ENCODE results near the gene NTRK3.

NTRK3 gene

DNA sequence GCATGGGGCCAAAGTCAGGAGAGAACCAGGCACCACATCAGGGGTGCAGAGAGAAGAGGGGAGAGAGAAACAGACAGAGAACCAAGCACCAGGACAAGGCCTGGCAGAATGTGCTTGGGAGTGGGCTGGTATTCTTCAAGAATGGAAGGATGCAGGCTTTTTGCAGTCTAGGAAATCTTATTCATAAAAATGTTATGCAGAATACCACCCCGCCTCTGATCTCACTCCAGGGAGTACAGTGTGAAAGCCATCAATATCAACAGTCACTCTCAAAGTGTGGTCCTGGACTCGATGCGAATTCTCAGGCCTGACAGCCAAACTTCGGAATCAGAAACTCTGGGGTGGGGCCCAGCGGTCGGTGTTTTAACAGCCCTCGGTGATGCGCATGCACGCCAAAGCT, 16.9 kb downstream of the NTRK3 start:
- Histone ChIP-seq H3F3A (ENCODE audit: low read depth) (no peaks in the 10 kb centered on the region), H3K9me3 (ENCODE audit: insufficient read depth, low read depth, low read length) (no peaks in the 10 kb centered on the region), H3K4me2 (ENCODE audit: low read depth, low read length, poor library complexity, severe bottlenecking) (no peak overlapping the region), H3K79me2 (ENCODE audit: insufficient read depth, low read length) (no peaks in the 10 kb centered on the region), H3K36me3 (ENCODE audit: insufficient read depth, low read length) (no peaks in the 10 kb centered on the region), H3K27me3 (ENCODE audit: insufficient read depth, low read length, poor library complexity, severe bottlenecking) (no peaks in the 10 kb centered on the region), H3K4me1 (ENCODE audit: insufficient read depth, low read length, poor library complexity, severe bottlenecking) (no peaks in the 10 kb centered on the region), H3K9ac (ENCODE audit: low read depth, low read length, poor library complexity, severe bottlenecking) (no peak overlapping the region), H3K9me2 (replicated peaks; ENCODE audit: low read depth, low read length) (no peaks in the 10 kb centered on the region), H4K20me1 (ENCODE audit: insufficient read depth, low read length, poor library complexity, severe bottlenecking) (no peaks in the 10 kb centered on the region), H3K4me3 (ENCODE audit: low read length, poor library complexity, severe bottlenecking) (no peak overlapping the region), H2AFZ (ENCODE audit: low read length) (no peak overlapping the region)
- TF ChIP-seq EZH2phosphoT487 (IDR thresholded peaks at IDR 0.05; ENCODE audit: borderline replicate concordance) = no peak
- TF ChIP-seq, protein P1, sequence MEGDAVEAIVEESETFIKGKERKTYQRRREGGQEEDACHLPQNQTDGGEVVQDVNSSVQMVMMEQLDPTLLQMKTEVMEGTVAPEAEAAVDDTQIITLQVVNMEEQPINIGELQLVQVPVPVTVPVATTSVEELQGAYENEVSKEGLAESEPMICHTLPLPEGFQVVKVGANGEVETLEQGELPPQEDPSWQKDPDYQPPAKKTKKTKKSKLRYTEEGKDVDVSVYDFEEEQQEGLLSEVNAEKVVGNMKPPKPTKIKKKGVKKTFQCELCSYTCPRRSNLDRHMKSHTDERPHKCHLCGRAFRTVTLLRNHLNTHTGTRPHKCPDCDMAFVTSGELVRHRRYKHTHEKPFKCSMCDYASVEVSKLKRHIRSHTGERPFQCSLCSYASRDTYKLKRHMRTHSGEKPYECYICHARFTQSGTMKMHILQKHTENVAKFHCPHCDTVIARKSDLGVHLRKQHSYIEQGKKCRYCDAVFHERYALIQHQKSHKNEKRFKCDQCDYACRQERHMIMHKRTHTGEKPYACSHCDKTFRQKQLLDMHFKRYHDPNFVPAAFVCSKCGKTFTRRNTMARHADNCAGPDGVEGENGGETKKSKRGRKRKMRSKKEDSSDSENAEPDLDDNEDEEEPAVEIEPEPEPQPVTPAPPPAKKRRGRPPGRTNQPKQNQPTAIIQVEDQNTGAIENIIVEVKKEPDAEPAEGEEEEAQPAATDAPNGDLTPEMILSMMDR (conservative IDR thresholded peaks at IDR 0.05; ENCODE audit: low read length) = no peak

DNA sequence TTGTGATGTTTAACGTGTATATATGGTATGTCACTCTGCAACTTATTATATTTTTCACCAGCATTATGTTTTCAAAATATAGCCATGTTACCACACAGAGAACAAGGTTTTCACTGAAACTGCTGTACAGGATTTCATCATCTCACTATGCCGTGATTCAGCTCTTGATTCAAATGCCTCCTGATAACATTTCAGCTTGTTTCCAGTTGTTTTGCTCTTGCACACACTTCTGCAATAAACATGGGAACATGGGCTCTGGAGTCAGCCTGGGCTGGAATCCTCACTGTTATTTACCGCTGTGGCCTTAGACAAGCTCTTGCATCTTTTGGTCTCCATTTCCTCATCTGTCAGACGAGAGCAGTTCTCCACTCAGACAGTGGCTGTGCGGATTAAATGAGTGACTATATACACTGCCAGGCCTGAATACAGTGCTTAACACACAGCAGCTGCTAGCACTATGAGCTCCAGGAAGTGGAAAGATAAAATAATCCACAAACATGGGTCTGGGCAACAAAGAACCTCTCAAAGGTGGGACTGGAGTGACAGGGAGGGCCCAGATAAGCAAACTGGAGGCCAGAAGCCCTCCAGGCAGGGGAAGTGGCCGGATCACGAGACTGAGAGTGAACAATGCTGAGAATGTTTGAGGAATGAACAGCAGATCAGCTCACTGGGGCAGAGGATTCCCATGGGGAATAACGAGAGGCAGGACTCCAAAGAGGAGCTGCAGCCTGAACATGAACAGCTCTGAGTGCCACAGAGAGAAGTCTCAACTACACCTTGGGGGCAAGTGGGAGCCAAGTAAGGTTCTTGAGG, 17.7 kb downstream of the NTRK3 start:
- no peak overlapping the region for H3K4me2 ChIP-seq (ENCODE audit: low read depth, low read length, poor library complexity, severe bottlenecking)
- no peaks in the 10 kb centered on the region for H3K9me3 ChIP-seq (ENCODE audit: insufficient read depth, low read depth, low read length)
- H2AFZ ChIP-seq (ENCODE audit: low read length) = no peak overlapping the region
- H4K20me1 ChIP-seq (ENCODE audit: insufficient read depth, low read length, poor library complexity, severe bottlenecking) = no peaks in the 10 kb centered on the region
- H3K9me2 ChIP-seq (replicated peaks; ENCODE audit: low read depth, low read length) = no peaks in the 10 kb centered on the region
- H3K79me2 ChIP-seq (ENCODE audit: insufficient read depth, low read length) = no peaks in the 10 kb centered on the region
- H3K9ac ChIP-seq (ENCODE audit: low read depth, low read length, poor library complexity, severe bottlenecking) = no peak overlapping the region
- no peak overlapping the region for H3K4me3 ChIP-seq (ENCODE audit: low read length, poor library complexity, severe bottlenecking)
- H3K36me3 ChIP-seq (ENCODE audit: insufficient read depth, low read length) = no peaks in the 10 kb centered on the region
- no peaks in the 10 kb centered on the region for H3F3A ChIP-seq (ENCODE audit: low read depth)
- no peaks in the 10 kb centered on the region for H3K27me3 ChIP-seq (ENCODE audit: insufficient read depth, low read length, poor library complexity, severe bottlenecking)
- H3K4me1 ChIP-seq (ENCODE audit: insufficient read depth, low read length, poor library complexity, severe bottlenecking) = no peaks in the 10 kb centered on the region
- TF ChIP-seq, protein P1 (conservative IDR thresholded peaks at IDR 0.05; ENCODE audit: low read length) = no peak
- no peak for TF ChIP-seq EZH2phosphoT487 (IDR thresholded peaks at IDR 0.05; ENCODE audit: borderline replicate concordance)

DNA sequence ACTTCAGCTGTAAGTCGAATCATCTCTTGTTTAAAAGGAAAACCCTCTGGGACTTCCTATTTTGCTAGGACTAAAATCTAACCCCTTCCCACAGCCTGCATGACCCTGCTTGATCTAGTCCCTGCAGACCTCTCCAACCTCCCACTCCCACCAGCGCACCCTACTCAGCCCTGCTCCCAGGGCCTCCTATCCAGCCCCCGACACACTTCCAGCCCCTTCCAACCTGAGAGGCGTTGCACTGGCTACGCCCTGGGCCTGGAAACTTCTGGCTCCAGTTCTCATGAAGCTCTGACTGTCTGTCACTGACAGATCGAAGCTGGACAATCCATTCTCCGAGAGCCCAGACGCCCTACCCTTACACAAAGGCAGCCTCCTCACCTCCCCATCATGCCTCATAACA, 21.8 kb downstream of the NTRK3 start:
- H3K27me3 ChIP-seq (ENCODE audit: insufficient read depth, low read length, poor library complexity, severe bottlenecking) = no peaks in the 10 kb centered on the region
- H3K4me3 ChIP-seq (ENCODE audit: low read length, poor library complexity, severe bottlenecking) = no peak overlapping the region
- H3K4me2 ChIP-seq (ENCODE audit: low read depth, low read length, poor library complexity, severe bottlenecking) = no peak overlapping the region
- no peaks in the 10 kb centered on the region for H3K4me1 ChIP-seq (ENCODE audit: insufficient read depth, low read length, poor library complexity, severe bottlenecking)
- H3K9ac ChIP-seq (ENCODE audit: low read depth, low read length, poor library complexity, severe bottlenecking) = no peak overlapping the region
- H3K9me3 ChIP-seq (ENCODE audit: insufficient read depth, low read depth, low read length) = no peaks in the 10 kb centered on the region
- H3K9me2 ChIP-seq (replicated peaks; ENCODE audit: low read depth, low read length) = no peaks in the 10 kb centered on the region
- no peak overlapping the region for H2AFZ ChIP-seq (ENCODE audit: low read length)
- TF ChIP-seq, protein P1 (conservative IDR thresholded peaks at IDR 0.05; ENCODE audit: low read length) = no peak
- no peak for TF ChIP-seq EZH2phosphoT487 (IDR thresholded peaks at IDR 0.05; ENCODE audit: borderline replicate concordance)
- no peaks in the 10 kb centered on the region for H4K20me1 ChIP-seq (ENCODE audit: insufficient read depth, low read length, poor library complexity, severe bottlenecking)
- no peaks in the 10 kb centered on the region for H3K79me2 ChIP-seq (ENCODE audit: insufficient read depth, low read length)
- no peaks in the 10 kb centered on the region for H3K36me3 ChIP-seq (ENCODE audit: insufficient read depth, low read length)
- H3F3A ChIP-seq (ENCODE audit: low read depth) = no peaks in the 10 kb centered on the region

All from Loucy (cell line).